ENCODE data around the gene ZNF10. TPM values are rescaled to one million over a fixed set of nuclear protein-coding genes. Genes with fewer than 3 reads are reported as not detected.

Gene ZNF10
- total RNA-seq, 2 experiments from 2014 or later: 7.1 to 8.0 TPM

GRCh38 chr12:133083345-133083744 is 47.1 kb upstream of the ZNF10 start:
- peaks cover 68% of the 10 kb centered on the region for H3K9me3 ChIP-seq (ENCODE audit: low read length)
- H3K4me3 ChIP-seq (ENCODE audit: low read depth, low read length, poor library complexity, severe bottlenecking): no peak overlapping the region
- no peaks in the 10 kb centered on the region for H4K20me1 ChIP-seq (ENCODE audit: insufficient read depth, low read length)
- peaks cover 15% of the 10 kb centered on the region for H3K4me1 ChIP-seq (ENCODE audit: insufficient read depth, low read length, poor library complexity, severe bottlenecking)
- H3K79me2 ChIP-seq (ENCODE audit: insufficient read depth, low read depth, low read length): peaks cover 9% of the 10 kb centered on the region; the same call in 1 of the 2 replicates
- TF ChIP-seq CTCF (conservative IDR thresholded peaks at IDR 0.05; ENCODE audit: low read length) (no peak), EZH2phosphoT487 (IDR thresholded peaks at IDR 0.05; ENCODE audit: borderline replicate concordance, low read depth, low read length) (no peak)
- no peak for DNase-seq (ENCODE audit: low spot score)
- no peak overlapping the region for H3K4me2 ChIP-seq (ENCODE audit: low read length)
- CTCF ChIA-PET (ENCODE audit: unreplicated experiment): no interaction called here
- no peaks in the 10 kb centered on the region for H3K9me2 ChIP-seq (ENCODE audit: insufficient read depth, low read length)
- H3K36me3 ChIP-seq (ENCODE audit: insufficient read depth, low read length): peaks cover 68% of the 10 kb centered on the region
- H2AFZ ChIP-seq (ENCODE audit: low read length): no peak overlapping the region
- POLR2A ChIA-PET: interaction anchor here (0.8 kb wide), 1 partner anchor 134 kb away, joined by 3 read pairs; no protein-coding TSS in a partner anchor
- BruUV-seq (replicated peaks): no TSS peak
- no peak overlapping the region for H3K27ac ChIP-seq (ENCODE audit: low read depth, low read length, poor library complexity, severe bottlenecking)
- intact Hi-C loops (cut with micrococcal nuclease; ENCODE audit: unreplicated experiment): no loop called here

- intact Hi-C loops (cut with micrococcal nuclease; ENCODE audit: unreplicated experiment): no loop called here
- Histone ChIP-seq H2AFZ (ENCODE audit: low read length) (no peak overlapping the region), H3K4me3 (ENCODE audit: low read depth, low read length, poor library complexity, severe bottlenecking) (no peak overlapping the region), H4K20me1 (ENCODE audit: insufficient read depth, low read length) (no peaks in the 10 kb centered on the region), H3K79me2 (ENCODE audit: insufficient read depth, low read depth, low read length) (no peaks in the 10 kb centered on the region), H3K9me2 (ENCODE audit: insufficient read depth, low read length) (no peaks in the 10 kb centered on the region), H3K4me1 (ENCODE audit: insufficient read depth, low read length, poor library complexity, severe bottlenecking) (no peaks in the 10 kb centered on the region), H3K27ac (ENCODE audit: low read depth, low read length, poor library complexity, severe bottlenecking) (no peak overlapping the region), H3K9me3 (ENCODE audit: low read length) (peaks cover 82% of the 10 kb centered on the region), H3K36me3 (ENCODE audit: insufficient read depth, low read length) (peaks cover 82% of the 10 kb centered on the region), H3K4me2 (ENCODE audit: low read length) (no peak overlapping the region)
- CTCF ChIA-PET (ENCODE audit: unreplicated experiment): no interaction called here
- TF ChIP-seq EZH2phosphoT487 (IDR thresholded peaks at IDR 0.05; ENCODE audit: borderline replicate concordance, low read depth, low read length): no peak
- no peak for TF ChIP-seq CTCF (conservative IDR thresholded peaks at IDR 0.05; ENCODE audit: low read length)
- DNase-seq (ENCODE audit: low spot score): no peak
- BruUV-seq (replicated peaks): no TSS peak
- POLR2A ChIA-PET: no interaction called here
Measured at GRCh38 chr12:133105620-133106019, 24.8 kb upstream of the ZNF10 start.

GRCh38 chr12:133106253-133106652 is 24.2 kb upstream of the ZNF10 start:
- Histone ChIP-seq H3K4me3 (ENCODE audit: low read depth, low read length, poor library complexity, severe bottlenecking) (no peak overlapping the region), H3K4me2 (ENCODE audit: low read length) (no peak overlapping the region), H3K9me3 (ENCODE audit: low read length) (peaks cover 81% of the 10 kb centered on the region), H3K9me2 (ENCODE audit: insufficient read depth, low read length) (no peaks in the 10 kb centered on the region), H3K4me1 (ENCODE audit: insufficient read depth, low read length, poor library complexity, severe bottlenecking) (no peaks in the 10 kb centered on the region), H3K36me3 (ENCODE audit: insufficient read depth, low read length) (peaks cover 76% of the 10 kb centered on the region), H3K27ac (ENCODE audit: low read depth, low read length, poor library complexity, severe bottlenecking) (no peak overlapping the region), H3K79me2 (ENCODE audit: insufficient read depth, low read depth, low read length) (no peaks in the 10 kb centered on the region), H4K20me1 (ENCODE audit: insufficient read depth, low read length) (no peaks in the 10 kb centered on the region), H2AFZ (ENCODE audit: low read length) (no peak overlapping the region)
- no TSS peak for BruUV-seq (replicated peaks)
- no peak for DNase-seq (ENCODE audit: low spot score)
- ChIA-PET POLR2A (no interaction called here), CTCF (ENCODE audit: unreplicated experiment) (no interaction called here)
- TF ChIP-seq EZH2phosphoT487 (IDR thresholded peaks at IDR 0.05; ENCODE audit: borderline replicate concordance, low read depth, low read length) (no peak), CTCF (conservative IDR thresholded peaks at IDR 0.05; ENCODE audit: low read length) (no peak)
- intact Hi-C loops (cut with micrococcal nuclease; ENCODE audit: unreplicated experiment): no loop called here
